ENCODE results near the gene PLOD1.

PLOD1 gene

GRCh38 chr1:11979851-11980675 lies 45.5 kb downstream of the PLOD1 start, which contains the start of gene MFN2:
Gene MFN2 (plus strand): TSS chr1:11980444. CDS start chr1:11989169, 8,725 bp downstream.
- FAIRE-seq, result peak; percentile 43

GRCh38 chr1:11980676-11980972 lies 46.1 kb downstream of the PLOD1 start:
- FAIRE-seq, result no peak

- FAIRE-seq, result no peak
Observed at GRCh38 chr1:11981378-11982009, 47.0 kb downstream of the PLOD1 start.

GRCh38 chr1:11982010-11982392 lies 47.5 kb downstream of the PLOD1 start:
- FAIRE-seq, result no peak

- FAIRE-seq, result no peak
Observed at GRCh38 chr1:11984121-11984520, 49.6 kb downstream of the PLOD1 start.

- FAIRE-seq, result no peak
Observed at GRCh38 chr1:11984576-11984975, 50.1 kb downstream of the PLOD1 start.

GRCh38 chr1:11985171-11985570 lies 50.7 kb downstream of the PLOD1 start:
- FAIRE-seq, result no peak

GRCh38 chr1:11985851-11986250 lies 51.3 kb downstream of the PLOD1 start:
- FAIRE-seq, result no peak

GRCh38 chr1:11989669-11990068 lies 55.2 kb downstream of the PLOD1 start:
- FAIRE-seq, result no peak

GRCh38 chr1:11990303-11991032 lies 56.0 kb downstream of the PLOD1 start:
- no peak for FAIRE-seq

- no peak for FAIRE-seq
Observed at GRCh38 chr1:11991969-11992676, 57.6 kb downstream of the PLOD1 start.

- no peak for FAIRE-seq
Observed at GRCh38 chr1:11997081-11997850, 62.7 kb downstream of the PLOD1 start.

- no peak for FAIRE-seq
Observed at GRCh38 chr1:11998636-11999035, 64.1 kb downstream of the PLOD1 start.

- no peak for FAIRE-seq
Observed at GRCh38 chr1:11999236-11999635, 64.7 kb downstream of the PLOD1 start.

- no peak for FAIRE-seq
Observed at GRCh38 chr1:12001249-12001917, 66.9 kb downstream of the PLOD1 start.

- FAIRE-seq, result no peak
Observed at GRCh38 chr1:12001996-12002493, 67.5 kb downstream of the PLOD1 start.

GRCh38 chr1:12003762-12004161 lies 69.2 kb downstream of the PLOD1 start:
- no peak for FAIRE-seq

- FAIRE-seq, result no peak
Observed at GRCh38 chr1:12005488-12006166, 71.1 kb downstream of the PLOD1 start.

- no peak for FAIRE-seq
Observed at GRCh38 chr1:12006167-12006921, 71.8 kb downstream of the PLOD1 start.

GRCh38 chr1:12007204-12007603 lies 72.7 kb downstream of the PLOD1 start:
- FAIRE-seq, result no peak
